DOHH2 (cell line): ENCODE results near the gene TM4SF18.

Experiments
- EZH2phosphoT487 ChIP-seq: fragments of 200-600 bp; sonication (generic); IDR thresholded peaks from 2 replicates; pipeline ENCODE4 v1.6.1; 2017; ENCODE audit warnings: borderline replicate concordance, mild to moderate bottlenecking, antibody characterized with exemption, low read length, moderate library complexity, mixed read lengths
- TF ChIP-seq, protein P1 (sequence below): fragments of 200-600 bp; sonication (generic); IDR thresholded peaks from one replicate; pipeline ENCODE4 v1.5.1; 2014; ENCODE audit warnings: antibody characterized with exemption, mild to moderate bottlenecking, low read depth, low read length; ENCODE audit not compliant: poor library complexity, severe bottlenecking

DNA sequence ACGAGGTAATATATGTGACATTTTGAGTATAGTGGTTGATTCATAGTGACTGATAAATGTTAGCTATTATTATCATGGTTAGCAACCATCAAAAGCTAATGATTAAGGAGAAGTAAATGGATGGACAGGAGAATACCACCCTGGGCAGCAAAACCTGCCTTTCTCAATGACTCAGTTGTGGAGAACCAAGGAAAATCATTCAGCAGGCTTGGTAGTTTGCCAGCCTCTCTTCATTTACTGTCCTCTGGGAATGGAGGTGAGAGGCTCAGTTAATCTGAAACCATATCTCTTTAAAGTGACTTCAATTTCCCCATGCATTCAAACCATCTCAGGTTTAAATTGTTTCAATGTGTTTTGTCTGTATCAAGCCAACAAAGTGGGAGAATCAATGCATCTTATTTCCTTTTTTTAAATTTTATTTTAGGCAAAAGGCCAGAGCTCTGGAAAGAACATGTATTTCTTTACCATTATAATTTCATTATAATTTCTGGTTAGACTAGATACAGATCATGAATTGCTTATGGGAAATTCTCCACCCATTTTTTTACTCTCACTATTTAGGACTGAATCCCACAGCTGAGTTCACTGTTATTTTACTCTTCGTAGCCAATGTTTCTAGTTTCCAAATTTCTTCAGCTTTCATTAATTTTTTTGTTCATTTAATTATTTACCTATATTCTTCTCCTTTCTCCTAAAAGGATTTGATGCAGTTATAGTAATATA lies 2.7 kb downstream of the TM4SF18 start:
- TF ChIP-seq, protein P1, sequence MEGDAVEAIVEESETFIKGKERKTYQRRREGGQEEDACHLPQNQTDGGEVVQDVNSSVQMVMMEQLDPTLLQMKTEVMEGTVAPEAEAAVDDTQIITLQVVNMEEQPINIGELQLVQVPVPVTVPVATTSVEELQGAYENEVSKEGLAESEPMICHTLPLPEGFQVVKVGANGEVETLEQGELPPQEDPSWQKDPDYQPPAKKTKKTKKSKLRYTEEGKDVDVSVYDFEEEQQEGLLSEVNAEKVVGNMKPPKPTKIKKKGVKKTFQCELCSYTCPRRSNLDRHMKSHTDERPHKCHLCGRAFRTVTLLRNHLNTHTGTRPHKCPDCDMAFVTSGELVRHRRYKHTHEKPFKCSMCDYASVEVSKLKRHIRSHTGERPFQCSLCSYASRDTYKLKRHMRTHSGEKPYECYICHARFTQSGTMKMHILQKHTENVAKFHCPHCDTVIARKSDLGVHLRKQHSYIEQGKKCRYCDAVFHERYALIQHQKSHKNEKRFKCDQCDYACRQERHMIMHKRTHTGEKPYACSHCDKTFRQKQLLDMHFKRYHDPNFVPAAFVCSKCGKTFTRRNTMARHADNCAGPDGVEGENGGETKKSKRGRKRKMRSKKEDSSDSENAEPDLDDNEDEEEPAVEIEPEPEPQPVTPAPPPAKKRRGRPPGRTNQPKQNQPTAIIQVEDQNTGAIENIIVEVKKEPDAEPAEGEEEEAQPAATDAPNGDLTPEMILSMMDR: no peak
- no peak for TF ChIP-seq EZH2phosphoT487
